DND-41 (cell line): ENCODE measurements around the gene SULT2B1.

Experiments used
- ATAC-seq: fragments of 200-7000 bp; cut with Tn5 transposase; 3 replicates; pipeline ENCODE4 v1.9.1; 2021; ENCODE audit warnings: low read depth; ENCODE audit not compliant: insufficient read depth
- DNase-seq: peaks from one replicate; pipeline ENCODE4 v3.0.0-alpha.2; 2020
- H2AFZ ChIP-seq: 2 replicates; pipeline ENCODE4 v1.6.0; 2012; ENCODE audit warnings: low read depth, low read length
- H3K27ac ChIP-seq: 2 replicates; pipeline ENCODE4 v1.5.1; 2012; ENCODE audit warnings: low read length, inconsistent platforms
- H3K27me3 ChIP-seq: fragments of 200-600 bp; sonication (generic); 2 replicates; pipeline ENCODE4 v1.6.0; 2012; ENCODE audit warnings: low read length, mild to moderate bottlenecking, inconsistent platforms; ENCODE audit not compliant: insufficient read depth, poor library complexity
- H3K36me3 ChIP-seq: 2 replicates; pipeline ENCODE4 v1.5.1; 2012; ENCODE audit warnings: low read length, inconsistent platforms; ENCODE audit not compliant: insufficient read depth
- H3K4me1 ChIP-seq: 2 replicates; pipeline ENCODE4 v1.5.1; 2012; ENCODE audit warnings: mild to moderate bottlenecking, low read length; ENCODE audit not compliant: insufficient read depth
- H3K4me2 ChIP-seq: 2 replicates; pipeline ENCODE4 v1.6.0; 2012; ENCODE audit warnings: mild to moderate bottlenecking, moderate library complexity, low read length, inconsistent platforms; ENCODE audit not compliant: insufficient read depth
- H3K4me3 ChIP-seq, 2 experiments: fragments of 200-600 bp in 1 of 2; shearing (Covaris generic) in 1 of 2; 2 replicates each; pipeline ENCODE4 v1.5.1; 2012 to 2016; ENCODE audit warnings: inconsistent platforms in 2 of 2, low read length in 2 of 2, mild to moderate bottlenecking in 2 of 2, low read depth in 1 of 2, moderate library complexity in 1 of 2
- H3K79me2 ChIP-seq: 2 replicates; pipeline ENCODE4 v1.6.0; 2012; ENCODE audit warnings: low read length, inconsistent platforms; ENCODE audit not compliant: insufficient read depth
- H3K9ac ChIP-seq: 2 replicates; pipeline ENCODE4 v1.6.0; 2012; ENCODE audit warnings: low read depth, mild to moderate bottlenecking, inconsistent platforms, low read length, moderate library complexity
- H3K9me3 ChIP-seq: 2 replicates; pipeline ENCODE4 v1.5.1; 2012; ENCODE audit warnings: low read length, moderate library complexity, mild to moderate bottlenecking, inconsistent platforms; ENCODE audit not compliant: insufficient read depth, severe bottlenecking
- H4K20me1 ChIP-seq: 2 replicates; pipeline ENCODE4 v1.6.0; 2012; ENCODE audit warnings: low read length; ENCODE audit not compliant: insufficient read depth
- CTCF ChIP-seq: IDR thresholded peaks from 2 replicates; pipeline ENCODE4 v1.5.1; 2012; ENCODE audit warnings: borderline replicate concordance, low read length, moderate library complexity, mild to moderate bottlenecking; ENCODE audit not compliant: poor library complexity, severe bottlenecking; ENCODE audit errors: extremely low read depth
- EZH2 ChIP-seq: IDR thresholded peaks from 3 replicates; pipeline ENCODE4 v1.6.1; 2012; ENCODE audit warnings: borderline replicate concordance, low read depth, mild to moderate bottlenecking, moderate library complexity, low read length, inconsistent platforms; ENCODE audit not compliant: severe bottlenecking

SULT2B1 gene

DNA sequence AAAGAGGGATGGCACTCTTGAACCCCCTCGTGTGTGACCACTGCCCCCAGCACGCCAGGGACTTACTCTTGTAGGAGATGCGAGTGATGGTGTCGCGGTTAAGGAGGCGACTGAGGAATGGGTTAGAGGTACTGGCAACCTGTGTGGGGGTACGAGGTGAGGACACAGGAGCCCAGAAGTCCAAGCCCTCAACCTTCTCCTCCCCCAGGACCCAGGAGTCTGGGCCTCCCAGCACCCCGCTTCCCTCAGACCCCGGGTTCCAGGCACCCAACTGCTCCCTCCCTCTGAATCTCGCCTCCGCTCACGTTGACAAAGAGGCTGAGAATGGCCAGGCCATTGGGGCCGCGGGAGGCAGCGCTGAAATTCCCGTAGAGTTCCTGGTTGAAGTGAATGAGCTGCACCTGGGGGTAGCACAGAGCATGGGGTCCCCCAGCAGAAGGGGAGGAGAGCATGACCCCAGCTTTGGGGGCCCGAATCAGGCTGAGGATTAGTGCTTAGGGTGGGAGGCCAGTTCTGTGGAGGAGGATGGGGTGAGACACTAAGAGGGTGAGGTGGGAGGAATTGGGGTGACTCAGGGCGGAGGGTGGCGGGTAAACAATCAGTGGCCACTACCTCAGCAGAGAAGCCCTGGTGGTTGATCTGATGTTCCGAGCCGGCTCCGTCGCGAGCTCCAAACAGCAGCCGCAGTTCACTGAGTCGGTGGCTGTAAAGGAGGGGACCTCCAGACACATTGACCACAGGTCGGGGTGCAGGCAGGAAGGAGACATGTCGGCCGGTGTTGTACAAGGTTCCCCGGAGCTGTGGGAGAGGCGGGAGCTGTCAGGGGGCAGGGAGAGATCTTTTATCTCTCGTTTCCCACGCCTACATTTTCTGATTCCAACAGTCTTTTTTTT is 87.8 kb downstream of the SULT2B1 start:
- peaks cover 7% of the 10 kb centered on the region; the same call in 1 of the 2 replicates for H4K20me1 ChIP-seq
- H3K9ac ChIP-seq = no peak overlapping the region
- TF ChIP-seq EZH2 (no peak), CTCF (no peak)
- H3K36me3 ChIP-seq = no peaks in the 10 kb centered on the region; the same call in 1 of the 2 replicates
- H3K4me1 ChIP-seq = peaks cover 32% of the 10 kb centered on the region
- no peak overlapping the region for H2AFZ ChIP-seq
- no peak overlapping the region for H3K4me2 ChIP-seq
- H3K9me3 ChIP-seq = no peaks in the 10 kb centered on the region
- peaks cover 16% of the 10 kb centered on the region for H3K79me2 ChIP-seq
- DNase-seq (no peak), ATAC-seq (no peak)
- H3K4me3 ChIP-seq = no peak overlapping the region
- no peak overlapping the region for H3K27ac ChIP-seq
- H3K27me3 ChIP-seq = no peaks in the 10 kb centered on the region

DNA sequence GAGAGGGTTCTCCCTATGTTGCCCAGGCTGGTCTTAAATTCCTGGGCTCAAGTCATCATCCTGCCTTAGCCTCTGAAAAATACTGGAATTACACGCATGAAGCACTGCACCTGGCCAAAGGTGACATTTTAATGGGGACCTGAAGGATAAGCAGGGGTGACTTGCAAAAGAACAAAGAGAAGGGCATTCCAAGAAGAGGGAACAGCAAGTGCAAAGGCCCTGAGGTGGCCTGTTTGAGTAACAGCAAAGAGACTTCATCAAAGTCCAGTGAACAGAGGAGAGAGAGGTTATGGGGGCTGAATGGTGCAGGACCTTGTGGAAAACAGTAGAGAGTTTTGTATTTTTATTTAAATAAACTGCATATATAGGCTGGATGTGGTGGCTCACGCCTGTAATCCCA is 89.9 kb downstream of the SULT2B1 start:
- no peaks in the 10 kb centered on the region for H3K79me2 ChIP-seq
- no peak overlapping the region for H3K27ac ChIP-seq
- H3K9me3 ChIP-seq = no peaks in the 10 kb centered on the region
- H3K4me1 ChIP-seq = peaks cover 33% of the 10 kb centered on the region
- H2AFZ ChIP-seq = no peak overlapping the region
- H3K27me3 ChIP-seq = no peaks in the 10 kb centered on the region
- no peak overlapping the region for H3K4me2 ChIP-seq
- TF ChIP-seq EZH2 = no peak
- no peak for TF ChIP-seq CTCF
- DNase-seq (no peak), ATAC-seq (no peak)
- H3K9ac ChIP-seq = no peak overlapping the region
- peaks cover 2% of the 10 kb centered on the region; the same call in 1 of the 2 replicates for H4K20me1 ChIP-seq
- H3K36me3 ChIP-seq = no peaks in the 10 kb centered on the region; the same call in 1 of the 2 replicates
- H3K4me3 ChIP-seq = no peak overlapping the region

DNA sequence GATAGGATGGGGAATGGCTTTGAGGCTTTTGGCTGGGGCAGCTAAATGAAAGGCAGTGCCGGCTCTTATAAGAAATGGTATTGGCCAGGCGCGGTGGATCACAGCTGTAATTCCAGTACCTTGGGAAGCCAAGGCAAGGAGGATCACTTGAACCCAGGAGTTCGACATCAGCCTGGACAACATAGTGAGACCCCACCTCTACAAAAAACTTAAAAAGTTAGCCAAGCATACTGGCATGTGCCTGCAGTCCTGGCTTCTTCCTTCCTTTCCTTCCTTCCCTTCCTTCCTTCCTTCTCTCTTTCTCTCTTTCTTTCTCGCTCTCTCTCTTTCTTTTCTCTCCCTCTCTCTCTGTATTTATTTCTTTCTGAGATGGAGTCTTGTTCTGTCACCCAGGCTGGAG is 90.9 kb downstream of the SULT2B1 start:
- no peak overlapping the region for H3K4me3 ChIP-seq
- no peaks in the 10 kb centered on the region for H3K9me3 ChIP-seq
- no peaks in the 10 kb centered on the region for H3K27me3 ChIP-seq
- H3K27ac ChIP-seq = no peak overlapping the region
- H3K9ac ChIP-seq = no peak overlapping the region
- no peaks in the 10 kb centered on the region for H4K20me1 ChIP-seq
- ATAC-seq = no peak
- H3K4me2 ChIP-seq = no peak overlapping the region
- TF ChIP-seq CTCF = no peak
- TF ChIP-seq EZH2 = no peak
- no peaks in the 10 kb centered on the region for H3K36me3 ChIP-seq
- no peak overlapping the region for H2AFZ ChIP-seq
- peaks cover 37% of the 10 kb centered on the region for H3K4me1 ChIP-seq
- DNase-seq = no peak
- H3K79me2 ChIP-seq = no peaks in the 10 kb centered on the region
